Esophagus squamous epithelium (tissue), 4 donors: ENCODE data around the gene EVPL.

ENCODE experiments used
- CTCF ChIP-seq, 6 experiments: fragments of 450-650 bp in 4 of 6; fragments of 200-600 bp in 2 of 6; sonication (generic) in 2 of 6; IDR thresholded peaks; one replicate each; pipeline ENCODE4 v1.5.1; 2016 to 2019; ENCODE audit warnings: antibody characterized with exemption in 6 of 6, mild to moderate bottlenecking in 4 of 6, moderate library complexity in 4 of 6
- POLR2A ChIP-seq, 4 donors: fragments of 450-650 bp; IDR thresholded peaks; one replicate each; pipeline ENCODE4 v1.6.1; 2017; ENCODE audit warnings: antibody characterized with exemption in 4 of 4, mild to moderate bottlenecking in 4 of 4, moderate library complexity in 3 of 4

DNA sequence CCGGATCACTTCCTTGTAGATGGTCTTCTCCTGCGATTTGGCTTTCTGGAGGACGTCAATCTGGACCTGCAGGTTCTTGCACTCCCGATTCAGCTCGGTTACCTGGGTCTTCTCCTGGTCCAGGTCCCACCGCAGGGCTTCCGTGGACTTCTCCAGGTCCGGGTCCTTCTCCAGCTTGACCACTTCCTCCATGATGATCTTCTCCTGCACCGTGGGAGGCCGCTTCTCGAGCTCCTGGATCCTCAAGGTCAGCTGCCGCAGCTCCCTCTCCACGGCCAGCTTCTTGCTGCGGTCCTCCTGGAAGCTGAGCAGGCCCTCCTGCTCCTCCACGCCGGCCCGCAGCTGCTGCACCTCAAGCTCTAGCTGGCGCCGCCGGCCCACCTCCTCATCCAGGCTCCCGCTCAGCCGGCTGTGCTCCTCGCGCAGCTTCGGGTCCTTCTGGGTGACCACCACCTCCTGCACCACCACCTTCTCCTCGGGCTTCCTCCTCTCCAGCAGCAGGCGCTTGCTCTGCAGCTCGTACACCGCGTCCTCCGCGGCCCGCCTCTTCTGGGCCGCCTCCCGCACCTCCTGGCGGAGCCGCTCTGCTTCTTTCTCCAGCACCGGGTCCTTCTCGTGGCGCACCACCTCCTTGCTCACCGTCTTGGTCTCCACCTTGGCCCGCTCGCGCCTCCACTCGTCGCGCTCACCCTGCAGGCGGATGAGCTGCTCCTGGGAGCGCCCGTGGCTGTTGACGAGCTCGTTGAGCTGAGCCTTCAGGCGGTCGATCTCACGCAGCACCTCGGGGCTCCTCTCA, 18.3 kb downstream of the EVPL start:
- TF ChIP-seq CTCF (IDR thresholded peaks at IDR 0.05) (no peak), POLR2A (IDR thresholded peaks at IDR 0.05) (no peak)
